PC-3 (cell line): ENCODE measurements around the gene TSNAXIP1. TPM values are rescaled to one million over a fixed set of nuclear protein-coding genes. Genes with fewer than 3 reads are reported as not detected.
"Not testable (repeated sequence)": the region's sequence is repeated elsewhere in the genome, so short reads cannot be mapped to it uniquely, and the experiment has no call there.

Experiments used
- ATAC-seq: fragments of 200-7000 bp; cut with Tn5 transposase; 2 replicates; pipeline ENCODE4 v1.9.1; 2020; ENCODE audit warnings: mild to moderate bottlenecking, moderate library complexity
- BruUV-seq: library from RNA; stranded (reverse); fragments of 400-500 nt; replicated peaks from 2 replicates; lab custom pipeline; 2021; lab: Mats Ljungman, UMichigan
- CTCF ChIA-PET: fragments of 300-600 bp; sonication (Branson Sonifier 250); formaldehyde crosslinking; loops from one replicate; lab custom pipeline; 2022; ENCODE audit warnings: antibody characterized with exemption; lab: Charles Lee
- POLR2A ChIA-PET: fragments of 300-600 bp; sonication (Branson Sonifier 250); formaldehyde crosslinking; loops from one replicate; lab custom pipeline; 2022; ENCODE audit warnings: antibody characterized with exemption; ENCODE audit not compliant: unreplicated experiment; lab: Charles Lee
- DNase-seq: peaks from one replicate; pipeline ENCODE4 v3.0.0-alpha.2; 2015
- H2AFZ ChIP-seq: fragments of 300-600 bp; sonication (generic); 2 replicates; pipeline ENCODE4 v1.6.0; 2016; ENCODE audit warnings: antibody characterized with exemption, low read length
- H3F3A ChIP-seq: fragments of 300-600 bp; sonication (generic); one replicate; pipeline ENCODE4 v1.6.0; 2017; ENCODE audit warnings: antibody characterized with exemption, low read length, control low read depth, mild to moderate bottlenecking; ENCODE audit not compliant: unreplicated experiment
- H3K27ac ChIP-seq: fragments of 300-600 bp; sonication (generic); 2 replicates; pipeline ENCODE4 v1.5.1; 2016; ENCODE audit warnings: mild to moderate bottlenecking, low read length
- H3K27me3 ChIP-seq: fragments of 300-600 bp; sonication (generic); 2 replicates; pipeline ENCODE4 v1.6.1; 2016; ENCODE audit warnings: low read length, mixed read lengths
- H3K36me3 ChIP-seq: fragments of 300-600 bp; sonication (generic); 2 replicates; pipeline ENCODE4 v1.6.1; 2016; ENCODE audit warnings: low read depth, mixed run types, low read length, mixed read lengths
- H3K4me1 ChIP-seq: fragments of 300-600 bp; sonication (generic); 2 replicates; pipeline ENCODE4 v1.5.1; 2016; ENCODE audit warnings: low read length; ENCODE audit not compliant: insufficient read depth
- H3K4me2 ChIP-seq: fragments of 300-600 bp; sonication (generic); 2 replicates; pipeline ENCODE4 v1.6.0; 2016; ENCODE audit warnings: low read length
- H3K4me3 ChIP-seq: fragments of 300-600 bp; sonication (generic); 2 replicates; pipeline ENCODE4 v1.5.1; 2016; ENCODE audit warnings: mild to moderate bottlenecking, low read length, mixed read lengths
- H3K79me2 ChIP-seq: fragments of 300-600 bp; sonication (generic); 2 replicates; pipeline ENCODE4 v1.6.1; 2017; ENCODE audit warnings: low read length, mixed read lengths
- H3K9ac ChIP-seq: fragments of 300-600 bp; sonication (generic); 2 replicates; pipeline ENCODE4 v1.6.0; 2016; ENCODE audit warnings: mild to moderate bottlenecking, low read length
- H3K9me2 ChIP-seq: fragments of 300-600 bp; sonication (generic); replicated peaks from 2 replicates; pipeline ENCODE4 v1.6.1; 2016; ENCODE audit warnings: mixed run types, low read length, mixed read lengths
- H3K9me3 ChIP-seq: fragments of 300-600 bp; sonication (generic); 2 replicates; pipeline ENCODE4 v1.6.1; 2016; ENCODE audit warnings: low read length, mixed read lengths
- H4K20me1 ChIP-seq: fragments of 300-600 bp; sonication (generic); 2 replicates; pipeline ENCODE4 v1.6.1; 2016; ENCODE audit warnings: low read length, mixed read lengths
- CTCF ChIP-seq: fragments of 300-600 bp; sonication (generic); conservative IDR thresholded peaks from 2 replicates; pipeline ENCODE4 v1.5.1; 2017; ENCODE audit warnings: antibody characterized with exemption, low read depth, mild to moderate bottlenecking, low read length
- EZH2 ChIP-seq: fragments of 300-600 bp; sonication (generic); IDR thresholded peaks from one replicate; pipeline ENCODE4 v1.6.1; 2017; ENCODE audit warnings: antibody characterized with exemption, mild to moderate bottlenecking, low read length; ENCODE audit not compliant: unreplicated experiment
- EZH2phosphoT487 ChIP-seq: fragments of 300-600 bp; sonication (generic); IDR thresholded peaks from 2 replicates; pipeline ENCODE4 v1.6.1; 2018; ENCODE audit warnings: mild to moderate bottlenecking, antibody characterized with exemption, low read length, borderline replicate concordance
- intact Hi-C: fragments of 100-400 bp; cut with micrococcal nuclease; formaldehyde crosslinking; loops from 2 replicates; pipeline ENCODE4 v1.9.0; 2023
- total RNA-seq: library from RNA; depleted of rRNA; stranded (reverse); fragments of >200 nt; gene quantifications from 2 replicates; pipeline ENCODE4 v1.2.3, GENCODE V29; 2014

Gene TSNAXIP1
- total RNA-seq, 1 experiment from 2014 or later = 0.44 TPM

DNA sequence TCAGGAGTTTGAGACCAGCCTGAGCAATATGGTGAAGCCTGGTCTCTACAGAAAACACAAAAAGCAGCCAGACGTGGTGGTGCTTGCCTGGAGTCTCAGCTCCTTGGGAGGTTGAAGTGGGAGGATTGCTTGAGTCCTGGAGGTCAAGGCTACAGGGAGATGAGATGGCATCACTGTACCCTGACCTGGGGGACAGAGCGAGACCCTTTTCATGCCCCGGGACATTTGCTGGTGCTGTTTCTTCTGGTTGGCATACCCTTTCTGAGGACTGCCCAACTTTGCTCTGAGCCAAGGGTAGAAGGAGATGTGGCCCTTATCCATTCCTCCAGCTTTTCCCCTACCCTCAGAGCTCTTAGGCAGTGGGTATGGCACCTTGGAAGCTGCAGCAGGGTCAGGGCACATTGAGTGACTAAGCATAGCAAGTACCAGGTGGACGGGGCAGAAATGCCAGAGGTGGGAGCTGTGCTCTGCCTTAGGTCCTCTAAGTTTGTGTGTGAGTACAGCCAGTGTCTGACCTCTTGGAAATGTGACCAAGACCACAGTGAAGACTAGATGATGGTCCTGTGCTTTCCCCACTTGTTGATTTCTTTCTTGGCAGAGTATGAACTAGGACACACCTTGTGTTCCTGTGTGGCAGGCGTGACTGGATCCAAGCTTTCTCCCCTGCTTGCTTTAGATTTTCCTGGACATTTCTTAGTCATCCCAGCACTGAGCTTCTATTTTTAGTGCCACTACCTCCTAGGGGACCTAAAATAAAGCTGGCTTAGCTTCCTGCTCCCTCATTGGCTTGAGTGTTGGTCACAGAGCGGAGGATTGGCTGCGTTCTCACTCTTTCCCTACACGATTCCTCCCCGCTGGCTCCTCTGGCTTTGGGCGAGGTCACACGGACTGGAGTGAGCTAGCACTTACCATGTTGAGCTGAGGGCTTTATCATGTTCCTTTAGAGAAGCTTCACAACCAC, 56.2 kb downstream of the TSNAXIP1 start:
- H3K4me2 ChIP-seq = no peak overlapping the region
- H3F3A ChIP-seq = no peaks in the 10 kb centered on the region
- no peaks in the 10 kb centered on the region for H3K9me3 ChIP-seq
- peaks cover 7% of the 10 kb centered on the region; the same call in 1 of the 2 replicates for H4K20me1 ChIP-seq
- H3K9me2 ChIP-seq = no peaks in the 10 kb centered on the region
- no peak overlapping the region for H3K4me3 ChIP-seq
- intact Hi-C loops = no loop called here
- no peak overlapping the region for H3K27ac ChIP-seq
- no TSS peak for BruUV-seq
- H3K4me1 ChIP-seq = peaks cover 28% of the 10 kb centered on the region
- no peak for TF ChIP-seq CTCF
- TF ChIP-seq EZH2 = no peak
- TF ChIP-seq EZH2phosphoT487 = no peak
- ATAC-seq = no peak
- H3K79me2 ChIP-seq = peaks cover 74% of the 10 kb centered on the region
- CTCF ChIA-PET = interaction anchor here (0.5 kb wide), 1 partner anchor 321 kb away, joined by 3 read pairs; no protein-coding TSS in a partner anchor
- POLR2A ChIA-PET = no interaction called here
- no peak overlapping the region for H3K9ac ChIP-seq
- H3K27me3 ChIP-seq = no peaks in the 10 kb centered on the region
- H3K36me3 ChIP-seq = peaks cover 18% of the 10 kb centered on the region
- DNase-seq = no peak
- H2AFZ ChIP-seq = no peak overlapping the region

GRCh38 chr16:67864044-67864443, 57.4 kb downstream of the TSNAXIP1 start:
- H4K20me1 ChIP-seq, H3K4me2 ChIP-seq, H3K9me3 ChIP-seq, H3K27ac ChIP-seq, H3K27me3 ChIP-seq, H3K9me2 ChIP-seq, H3K9ac ChIP-seq, ATAC-seq, DNase-seq, H3F3A ChIP-seq, H2AFZ ChIP-seq, CTCF ChIA-PET, intact Hi-C loops, H3K4me3 ChIP-seq, BruUV-seq, POLR2A ChIA-PET: not testable (repeated sequence)
- peaks cover 22% of the 10 kb centered on the region for H3K36me3 ChIP-seq
- H3K79me2 ChIP-seq = peaks cover 63% of the 10 kb centered on the region
- H3K4me1 ChIP-seq = peaks cover 17% of the 10 kb centered on the region

DNA sequence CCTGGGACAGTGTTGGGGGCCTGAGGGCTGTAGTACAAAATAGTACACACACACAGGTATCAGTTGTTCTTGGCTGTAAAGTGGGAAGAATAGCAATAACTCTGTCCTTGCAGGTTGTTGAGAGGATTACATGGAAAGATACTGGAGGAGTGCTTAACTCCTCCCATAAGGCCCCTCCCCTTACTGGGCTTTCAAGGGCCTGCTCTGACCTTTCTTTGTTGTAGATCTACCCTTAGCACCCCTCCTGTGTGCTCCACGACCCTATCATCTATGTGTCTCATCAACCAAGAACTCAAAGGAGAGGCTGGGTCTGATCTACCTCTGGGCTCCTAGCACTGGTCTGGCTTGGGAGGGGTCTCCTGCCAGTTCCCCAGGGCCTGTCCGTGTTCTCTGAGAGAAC, 57.9 kb downstream of the TSNAXIP1 start:
- Histone ChIP-seq H3K9ac (no peak overlapping the region), H3K36me3 (peaks cover 22% of the 10 kb centered on the region), H3K9me3 (no peaks in the 10 kb centered on the region), H3F3A (no peaks in the 10 kb centered on the region), H3K27ac (no peak overlapping the region), H2AFZ (no peak overlapping the region), H3K27me3 (no peaks in the 10 kb centered on the region), H3K4me1 (peaks cover 17% of the 10 kb centered on the region), H3K9me2 (no peaks in the 10 kb centered on the region), H4K20me1 (peaks cover 7% of the 10 kb centered on the region; the same call in 1 of the 2 replicates), H3K4me3 (no peak overlapping the region), H3K4me2 (no peak overlapping the region), H3K79me2 (peaks cover 57% of the 10 kb centered on the region)
- DNase-seq (no peak), ATAC-seq (no peak)
- no TSS peak for BruUV-seq
- intact Hi-C loops = no loop called here
- TF ChIP-seq EZH2 (no peak), EZH2phosphoT487 (no peak), CTCF (no peak)
- POLR2A ChIA-PET = no interaction called here
- CTCF ChIA-PET = no interaction called here
